Endothelial cell (in vitro differentiated cells): ENCODE measurements around the gene CENATAC. TPM values are rescaled to one million over a fixed set of nuclear protein-coding genes. Genes with fewer than 3 reads are reported as not detected.

Experiments
- DNase-seq: peaks from one replicate; pipeline ENCODE4 v3.0.0; 2021; ENCODE audit warnings: low spot score
- H3K27ac Mint-ChIP-seq: one replicate; pipeline ENCODE4 v1.8.0; 2021; ENCODE audit warnings: mixed read lengths, inconsistent platforms; ENCODE audit not compliant: unreplicated experiment
- H3K27me3 Mint-ChIP-seq: one replicate; pipeline ENCODE4 v1.8.0; 2021; ENCODE audit warnings: mild to moderate bottlenecking, moderate library complexity, mixed read lengths, inconsistent platforms; ENCODE audit not compliant: unreplicated experiment
- H3K36me3 Mint-ChIP-seq: one replicate; pipeline ENCODE4 v1.8.0; 2021; ENCODE audit warnings: mild to moderate bottlenecking, low read depth, mixed read lengths, inconsistent platforms; ENCODE audit not compliant: unreplicated experiment
- H3K4me1 Mint-ChIP-seq: one replicate; pipeline ENCODE4 v1.8.0; 2021; ENCODE audit warnings: mild to moderate bottlenecking, mixed read lengths, inconsistent platforms; ENCODE audit not compliant: unreplicated experiment
- H3K4me3 Mint-ChIP-seq: one replicate; pipeline ENCODE4 v1.8.0; 2021; ENCODE audit warnings: mild to moderate bottlenecking, mixed read lengths, inconsistent platforms; ENCODE audit not compliant: unreplicated experiment
- H3K9me3 Mint-ChIP-seq: one replicate; pipeline ENCODE4 v1.8.0; 2021; ENCODE audit warnings: mixed read lengths, inconsistent platforms; ENCODE audit not compliant: unreplicated experiment
- total RNA-seq: library from RNA; stranded (reverse); fragmentation: NEBNext Ultra II Directional; extraction: Animal tissue kit (Norgen Biotek cat#: 25700); gene quantifications from one replicate; pipeline ENCODE4 v1.2.1, GENCODE V29; 2021; ENCODE audit not compliant: unreplicated experiment
- TF ChIP-seq, protein P1 (sequence below): fragments of 200-600 bp; sonication (generic); IDR thresholded peaks from one replicate; pipeline ENCODE4 v1.5.0; 2021; ENCODE audit warnings: antibody characterized with exemption; ENCODE audit not compliant: unreplicated experiment

The CENATAC gene
- total RNA-seq, 1 donor from 2014 or later, result 34.7 TPM

DNA sequence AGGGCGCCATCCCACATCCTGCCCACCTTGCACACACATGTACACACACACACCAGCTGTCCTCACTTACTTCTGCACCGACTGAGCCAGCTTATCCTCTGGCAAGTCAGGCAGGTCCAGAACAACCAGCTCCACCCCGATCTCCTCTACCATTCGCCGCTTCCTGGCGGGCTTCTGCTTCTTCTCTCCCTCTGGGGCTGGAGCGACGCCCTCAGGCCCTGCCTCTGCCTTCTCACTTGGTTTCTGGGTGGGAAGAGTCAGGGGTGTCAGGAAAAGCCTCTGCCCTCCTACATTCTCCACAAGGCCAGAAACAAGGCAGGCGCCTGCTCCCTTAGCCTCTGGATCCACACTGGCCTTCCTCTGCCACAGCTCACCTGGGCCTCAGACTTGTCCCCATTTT is 50.7 kb downstream of the CENATAC start:
- peaks cover 8% of the 10 kb centered on the region for H3K27me3 Mint-ChIP-seq

DNA sequence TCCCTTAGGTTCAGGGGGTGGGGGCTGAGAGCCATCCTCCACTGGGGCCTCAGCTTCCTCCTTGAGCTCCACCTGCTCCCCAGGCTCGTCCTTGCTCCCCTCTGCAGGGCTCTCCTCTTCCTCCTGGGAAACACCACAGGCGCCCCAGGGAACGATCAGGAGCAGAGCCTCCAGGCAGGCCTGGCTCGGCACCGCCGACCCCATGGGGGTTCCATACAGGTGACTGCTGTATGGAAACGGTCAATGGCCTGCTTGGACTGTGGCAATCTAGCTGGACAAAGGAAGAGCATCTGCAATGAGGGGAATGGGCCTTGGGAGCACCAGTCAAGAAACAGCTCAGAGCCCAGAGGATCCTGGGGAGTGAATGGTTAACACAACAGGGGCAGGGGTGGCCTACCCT is 51.1 kb downstream of the CENATAC start:
- H3K4me1 Mint-ChIP-seq, result no peaks in the 10 kb centered on the region
- H3K27me3 Mint-ChIP-seq, result peaks cover 8% of the 10 kb centered on the region
- DNase-seq, result no peak
- H3K4me3 Mint-ChIP-seq, result peak overlapping the region; percentile 48
- no peak overlapping the region for H3K27ac Mint-ChIP-seq
- H3K36me3 Mint-ChIP-seq, result peaks cover 73% of the 10 kb centered on the region
- TF ChIP-seq, protein P1, sequence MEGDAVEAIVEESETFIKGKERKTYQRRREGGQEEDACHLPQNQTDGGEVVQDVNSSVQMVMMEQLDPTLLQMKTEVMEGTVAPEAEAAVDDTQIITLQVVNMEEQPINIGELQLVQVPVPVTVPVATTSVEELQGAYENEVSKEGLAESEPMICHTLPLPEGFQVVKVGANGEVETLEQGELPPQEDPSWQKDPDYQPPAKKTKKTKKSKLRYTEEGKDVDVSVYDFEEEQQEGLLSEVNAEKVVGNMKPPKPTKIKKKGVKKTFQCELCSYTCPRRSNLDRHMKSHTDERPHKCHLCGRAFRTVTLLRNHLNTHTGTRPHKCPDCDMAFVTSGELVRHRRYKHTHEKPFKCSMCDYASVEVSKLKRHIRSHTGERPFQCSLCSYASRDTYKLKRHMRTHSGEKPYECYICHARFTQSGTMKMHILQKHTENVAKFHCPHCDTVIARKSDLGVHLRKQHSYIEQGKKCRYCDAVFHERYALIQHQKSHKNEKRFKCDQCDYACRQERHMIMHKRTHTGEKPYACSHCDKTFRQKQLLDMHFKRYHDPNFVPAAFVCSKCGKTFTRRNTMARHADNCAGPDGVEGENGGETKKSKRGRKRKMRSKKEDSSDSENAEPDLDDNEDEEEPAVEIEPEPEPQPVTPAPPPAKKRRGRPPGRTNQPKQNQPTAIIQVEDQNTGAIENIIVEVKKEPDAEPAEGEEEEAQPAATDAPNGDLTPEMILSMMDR, result no peak
- no peaks in the 10 kb centered on the region for H3K9me3 Mint-ChIP-seq

More for the DNA sequence above, 50.7 kb downstream of the CENATAC start:
- peaks cover 71% of the 10 kb centered on the region for H3K36me3 Mint-ChIP-seq
- H3K9me3 Mint-ChIP-seq, result no peaks in the 10 kb centered on the region
- TF ChIP-seq, protein P1, result no peak
- H3K4me1 Mint-ChIP-seq, result no peaks in the 10 kb centered on the region
- H3K27ac Mint-ChIP-seq, result no peak overlapping the region
- peak overlapping the region; percentile 48 for H3K4me3 Mint-ChIP-seq
- no peak for DNase-seq

DNA sequence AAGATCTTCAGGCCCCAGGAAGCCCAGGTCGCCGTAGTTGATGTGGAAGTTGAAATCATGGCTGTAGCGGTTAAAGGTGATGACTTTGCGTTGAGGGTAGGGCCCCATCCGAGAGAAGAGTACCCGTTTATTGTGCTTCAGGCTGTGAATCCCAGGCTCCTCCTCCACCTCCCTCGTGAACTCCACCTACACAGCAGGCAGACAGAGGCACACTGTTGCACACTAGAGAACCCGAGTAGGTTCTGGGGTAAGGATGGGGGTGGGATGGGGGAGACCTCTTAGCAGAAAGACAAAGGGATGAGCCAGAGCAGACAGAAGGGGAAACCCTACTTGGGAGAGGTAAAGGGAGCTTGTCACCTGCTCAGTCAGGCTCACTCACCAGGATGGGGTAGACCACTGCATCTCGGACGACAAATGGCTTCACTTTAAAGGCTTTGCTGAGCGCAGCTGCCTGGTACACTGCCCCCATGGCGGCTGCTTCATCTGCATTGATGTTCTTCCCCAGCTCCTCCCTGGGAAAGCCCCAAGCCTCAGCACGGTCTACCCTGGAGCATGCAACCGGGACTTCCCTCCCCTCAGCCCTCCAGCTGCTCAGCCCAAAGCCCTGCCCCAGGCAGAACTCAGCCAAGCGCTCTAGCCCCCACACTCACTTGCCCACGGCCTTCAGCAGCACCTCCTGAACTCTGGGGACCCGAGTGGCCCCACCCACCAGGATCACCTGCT is 53.7 kb downstream of the CENATAC start:
- peaks cover 8% of the 10 kb centered on the region for H3K4me1 Mint-ChIP-seq
- TF ChIP-seq, protein P1, result no peak
- no peak overlapping the region for H3K4me3 Mint-ChIP-seq
- H3K36me3 Mint-ChIP-seq, result peaks cover 70% of the 10 kb centered on the region
- H3K27ac Mint-ChIP-seq, result no peak overlapping the region
- no peaks in the 10 kb centered on the region for H3K9me3 Mint-ChIP-seq
- no peak for DNase-seq
- peaks cover 12% of the 10 kb centered on the region for H3K27me3 Mint-ChIP-seq

DNA sequence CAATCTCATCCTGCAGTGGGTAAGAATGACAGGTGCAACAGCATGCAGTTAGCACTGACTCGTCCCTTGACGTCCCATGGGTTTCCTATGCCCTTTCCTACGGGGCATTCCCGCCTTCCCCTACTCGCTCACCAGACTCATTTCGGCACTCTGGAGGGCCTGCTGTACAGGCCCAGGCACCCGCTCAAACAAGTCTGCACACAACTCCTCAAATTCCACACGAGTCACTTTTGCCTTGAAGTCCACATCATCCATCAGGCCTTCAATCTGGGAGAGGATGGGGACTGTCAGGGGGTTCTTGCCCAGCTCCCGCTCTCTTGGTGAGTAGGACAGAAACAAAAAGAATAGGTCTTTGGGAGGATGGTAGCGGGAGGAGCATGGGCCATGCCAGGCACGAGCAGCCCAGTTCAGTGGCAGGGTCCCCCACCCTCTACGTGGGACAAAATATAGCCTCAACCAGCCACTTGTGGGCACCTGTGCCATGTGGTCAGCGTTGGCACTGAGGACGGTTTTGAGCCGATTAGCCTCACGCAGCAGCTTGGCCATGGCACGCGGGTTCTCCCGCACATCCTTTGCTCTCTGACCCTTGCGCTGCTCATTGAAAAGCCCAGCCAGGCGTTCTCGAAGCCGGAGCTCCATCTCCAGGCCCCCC is 54.4 kb downstream of the CENATAC start:
- Mint-ChIP-seq H3K4me3 (peak overlapping the region; percentile 79), H3K27me3 (peaks cover 11% of the 10 kb centered on the region), H3K4me1 (peaks cover 8% of the 10 kb centered on the region), H3K27ac (no peak overlapping the region), H3K9me3 (no peaks in the 10 kb centered on the region), H3K36me3 (peaks cover 66% of the 10 kb centered on the region)
- TF ChIP-seq, protein P1, result no peak
- DNase-seq, result no peak

GRCh38 chr11:119054418-119054817 is 56.5 kb downstream of the CENATAC start:
- DNase-seq, result no peak
- Mint-ChIP-seq H3K27me3 (peaks cover 10% of the 10 kb centered on the region), H3K27ac (no peak overlapping the region), H3K4me3 (peak overlapping the region; percentile 60), H3K4me1 (peaks cover 17% of the 10 kb centered on the region), H3K36me3 (peaks cover 55% of the 10 kb centered on the region), H3K9me3 (no peaks in the 10 kb centered on the region)
- TF ChIP-seq, protein P1, result no peak
